Breast epithelium (tissue), 3 donors: Measurements from ENCODE around the gene BCAS1.

Source experiments
- CTCF ChIP-seq, 3 donors: fragments of 450-650 bp; IDR thresholded peaks; one replicate each; pipeline ENCODE4 v1.5.1; 2016 to 2017; ENCODE audit warnings: antibody characterized with exemption in 3 of 3, mild to moderate bottlenecking in 3 of 3, moderate library complexity in 3 of 3
- POLR2A ChIP-seq: fragments of 450-650 bp; IDR thresholded peaks from one replicate; pipeline ENCODE4 v1.6.1; 2016; ENCODE audit warnings: antibody characterized with exemption, mild to moderate bottlenecking, moderate library complexity
- POLR2AphosphoS5 ChIP-seq, 3 donors: sonication (generic); formaldehyde crosslinking; IDR thresholded peaks; one replicate each; pipeline ENCODE4 v1.6.1; 2017; ENCODE audit warnings: antibody characterized with exemption in 3 of 3

GRCh38 chr20:53982624-53983023 lies 87.8 kb downstream of the BCAS1 start:
- TF ChIP-seq CTCF (IDR thresholded peaks at IDR 0.05) (no peak), POLR2A (no peak), POLR2AphosphoS5 (IDR thresholded peaks at IDR 0.05) (no peak)
